Endothelial cell of umbilical vein (primary cell): Measurements from ENCODE around the gene MYO1A. TPM values are rescaled to one million over a fixed set of nuclear protein-coding genes. Genes with fewer than 3 reads are reported as not detected.

Source experiments
- BruUV-seq: library from RNA; stranded (reverse); fragments of 400-500 nt; replicated peaks from 2 replicates; lab custom pipeline; 2021; lab: Mats Ljungman, UMichigan
- CTCF ChIA-PET: fragments of 300-600, 350-600 bp; sonication (Branson Sonifier 250); formaldehyde crosslinking; loops from one replicate; lab custom pipeline; 2021; ENCODE audit warnings: antibody characterized with exemption, inconsistent platforms; lab: Charles Lee
- POLR2A ChIA-PET: fragments of 300-600, 350-600 bp; sonication (Branson Sonifier 250); formaldehyde crosslinking; loops from one replicate; lab custom pipeline; 2021; ENCODE audit warnings: antibody characterized with exemption, inconsistent platforms; lab: Charles Lee
- DNase-seq: peaks from one replicate; pipeline ENCODE4 v3.0.0-alpha.2; 2011; ENCODE audit warnings: low read depth, low spot score
- FAIRE-seq: peaks from 2 replicates; lab custom pipeline; 2011; peaks lifted over from hg19 to GRCh38; lab: Jason Lieb, UNC
- H2AFZ ChIP-seq: 2 replicates; pipeline ENCODE4 v1.6.0; 2012; ENCODE audit warnings: low read depth, low read length, control low read depth, inconsistent platforms
- H3K27ac ChIP-seq: 2 replicates; pipeline ENCODE4 v1.5.1; 2011; ENCODE audit warnings: low read depth, mild to moderate bottlenecking, control low read depth, low read length, moderate library complexity; ENCODE audit not compliant: insufficient read depth
- H3K27me3 ChIP-seq, 2 experiments: 2 replicates each; pipeline versions ENCODE4 v1.6.0 to v1.6.1; 2011; ENCODE audit warnings: low read length in 2 of 2, mixed read lengths in 1 of 2; ENCODE audit not compliant: control insufficient read depth in 2 of 2, insufficient read depth in 2 of 2
- H3K36me3 ChIP-seq, 2 experiments: 2 replicates in 1 of 2; 3 replicates in 1 of 2; pipeline ENCODE4 v1.5.1; 2011; ENCODE audit warnings: low read length in 2 of 2, mild to moderate bottlenecking in 1 of 2, moderate library complexity in 1 of 2; ENCODE audit not compliant: control insufficient read depth in 2 of 2, insufficient read depth in 2 of 2; ENCODE audit errors: extremely low read depth in 1 of 2
- H3K4me1 ChIP-seq: 3 replicates; pipeline ENCODE4 v1.5.1; 2011; ENCODE audit warnings: mild to moderate bottlenecking, low read length; ENCODE audit not compliant: control insufficient read depth, insufficient read depth; ENCODE audit errors: extremely low read depth
- H3K4me2 ChIP-seq: 2 replicates; pipeline ENCODE4 v1.6.1; 2011; ENCODE audit warnings: low read length, control low read depth, mixed read lengths; ENCODE audit not compliant: insufficient read depth
- H3K4me3 ChIP-seq, 3 experiments: fragments of 200-600 bp in 1 of 3; sonication (generic), shearing (Covaris generic) in 1 of 3; replicated peaks in 1 of 3; 2 replicates each; pipeline ENCODE4 v1.5.1; 2011 to 2016; ENCODE audit warnings: control low read depth in 3 of 3, low read length in 3 of 3, mild to moderate bottlenecking in 2 of 3, inconsistent platforms in 1 of 3, low read depth in 1 of 3, moderate library complexity in 1 of 3; ENCODE audit not compliant: insufficient read depth in 1 of 3
- H3K79me2 ChIP-seq: 2 replicates; pipeline ENCODE4 v1.6.0; 2012; ENCODE audit warnings: low read length, inconsistent platforms; ENCODE audit not compliant: control insufficient read depth, insufficient read depth
- H3K9ac ChIP-seq: replicated peaks from 2 replicates; pipeline ENCODE3; 2011; ENCODE audit warnings: low read length, control low read depth; ENCODE audit not compliant: insufficient read depth; ENCODE audit errors: extremely low read depth
- H3K9me1 ChIP-seq: replicated peaks from 3 replicates; pipeline ENCODE4 v1.6.0; 2011; ENCODE audit warnings: mild to moderate bottlenecking, low read length; ENCODE audit not compliant: control insufficient read depth, insufficient read depth; ENCODE audit errors: extremely low read depth
- H3K9me3 ChIP-seq: replicated peaks from 2 replicates; pipeline ENCODE4 v1.5.1; 2012; ENCODE audit warnings: low read length, inconsistent platforms; ENCODE audit not compliant: control insufficient read depth, insufficient read depth
- H4K20me1 ChIP-seq: replicated peaks from 2 replicates; pipeline ENCODE3; 2011; ENCODE audit warnings: mild to moderate bottlenecking, low read length; ENCODE audit not compliant: control insufficient read depth, insufficient read depth; ENCODE audit errors: extremely low read depth
- CTCF ChIP-seq, 2 donors: IDR thresholded peaks; 1 replicate in 1 of 2; 2 replicates in 1 of 2; pipeline ENCODE4 v1.5.1; 2011; ENCODE audit warnings: low read length in 2 of 2, mild to moderate bottlenecking in 2 of 2, moderate library complexity in 2 of 2, control low read depth in 1 of 2, inconsistent platforms in 1 of 2, low read depth in 1 of 2; ENCODE audit not compliant: insufficient read depth in 1 of 2; ENCODE audit errors: extremely low read depth in 1 of 2
- EZH2 ChIP-seq: IDR thresholded peaks from 2 replicates; pipeline ENCODE4 v1.6.1; 2012; ENCODE audit warnings: borderline replicate concordance, low read depth, mild to moderate bottlenecking, moderate library complexity, low read length, inconsistent platforms; ENCODE audit not compliant: severe bottlenecking
- FOS ChIP-seq: IDR thresholded peaks from 2 replicates; pipeline ENCODE4 v1.6.1; 2011; ENCODE audit warnings: mild to moderate bottlenecking, low read length, moderate library complexity, borderline replicate concordance; ENCODE audit not compliant: insufficient read depth
- GATA2 ChIP-seq: IDR thresholded peaks from 2 replicates; pipeline ENCODE4 v1.7.0; 2011; ENCODE audit warnings: low read depth, mild to moderate bottlenecking, moderate library complexity, mixed read lengths, low read length; ENCODE audit not compliant: insufficient read length, insufficient read depth
- JUN ChIP-seq: IDR thresholded peaks from 2 replicates; pipeline ENCODE4 v1.6.1; 2011; ENCODE audit warnings: borderline replicate concordance, low read depth; ENCODE audit not compliant: insufficient read length, insufficient read depth
- MAX ChIP-seq: IDR thresholded peaks from 2 replicates; pipeline ENCODE4 v1.6.1; 2011; ENCODE audit not compliant: insufficient read depth, insufficient read length
- MYC ChIP-seq: IDR thresholded peaks from one replicate; pipeline ENCODE4 v1.6.1; 2011; ENCODE audit warnings: mild to moderate bottlenecking, low read depth, low read length
- POLR2A ChIP-seq: IDR thresholded peaks from 2 replicates; pipeline ENCODE4 v1.6.1; 2012; ENCODE audit warnings: low read depth, mild to moderate bottlenecking, control low read depth, low read length
- POLR2AphosphoS5 ChIP-seq: IDR thresholded peaks from 2 replicates; pipeline ENCODE4 v1.6.1; 2012; ENCODE audit warnings: low read depth, mild to moderate bottlenecking, control low read depth, low read length, moderate library complexity; ENCODE audit not compliant: insufficient read depth
- dilution Hi-C: fragments of 300-500 bp; cut with MboI; formaldehyde crosslinking; loops from one replicate; pipeline ENCODE4 v1.15.0; 2019; ENCODE audit warnings: low sequenced_read_pairs; ENCODE audit not compliant: extremely low pct_ligation_motif_present
- intact Hi-C: fragments of 100-400 bp; cut with micrococcal nuclease; formaldehyde crosslinking; loops from one replicate; pipeline ENCODE4 v1.10.0; 2022
- polyA plus RNA-seq, 4 experiments: library from polyadenylated mRNA; depleted of rRNA in 3 of 4; stranded (reverse) in 3 of 4; unstranded in 1 of 4; fragments of >200 nt; gene quantifications; 2 replicates each; pipeline versions ENCODE4 v1.2.1 to v1.2.3, GENCODE V29; 2011 to 2012; ENCODE audit warnings: missing spikeins in 1 of 4
- total RNA-seq: library from RNA; stranded (reverse); gene quantifications from 2 replicates; pipeline ENCODE4 v1.2.3, GENCODE V29; 2021

MYO1A gene
- total and polyA plus RNA-seq, 2 donors (not counting 3 experiments of a cell fraction or from before 2014, with no cell fraction given): not detected

GRCh38 chr12:56998981-56999380 lies 50.9 kb downstream of the MYO1A start:
- Histone ChIP-seq H3K4me3 (no peak overlapping the region), H3K27me3 (no peaks in the 10 kb centered on the region), H4K20me1 (no peaks in the 10 kb centered on the region), H3K9me3 (no peaks in the 10 kb centered on the region), H3K27ac (no peak overlapping the region), H3K36me3 (peaks cover 0 to 27% of the 10 kb centered on the region in 2 experiments), H3K9me1 (no peaks in the 10 kb centered on the region), H3K4me1 (no peaks in the 10 kb centered on the region), H2AFZ (no peak overlapping the region), H3K4me2 (no peak overlapping the region), H3K9ac (no peak overlapping the region), H3K79me2 (peaks cover 2% of the 10 kb centered on the region)
- FAIRE-seq: no peak
- dilution Hi-C loops (no loop called here), intact Hi-C loops (no loop called here)
- CTCF ChIA-PET: interaction anchor here (1.4 kb wide), 1 partner anchor 159 kb away, joined by 4 read pairs; no protein-coding TSS in a partner anchor
- no peak for DNase-seq
- TF ChIP-seq FOS (no peak), MYC (no peak), POLR2A (no peak), EZH2 (no peak), GATA2 (no peak), POLR2AphosphoS5 (no peak), MAX (no peak), CTCF (IDR thresholded peaks at IDR 0.05; ENCODE audit: extremely low read depth in 1 of 2, insufficient read depth in 1 of 2, low read depth in 1 of 2, low read length in 2 of 2) (no peak), JUN (no peak)
- BruUV-seq: no TSS peak
- POLR2A ChIA-PET: no interaction called here
